Peyer's patch (tissue), 4 donors: ENCODE results near the gene CZIB.

ENCODE experiments used
- CTCF ChIP-seq, 6 experiments: fragments of 450-650 bp in 4 of 6; fragments of 200-600 bp in 2 of 6; sonication (generic) in 1 of 6; IDR thresholded peaks; one replicate each; pipeline ENCODE4 v1.5.1; 2017 to 2019; ENCODE audit warnings: antibody characterized with exemption in 6 of 6, mild to moderate bottlenecking in 3 of 6, moderate library complexity in 1 of 6
- POLR2A ChIP-seq, 2 donors: fragments of 450-650 bp; IDR thresholded peaks; one replicate each; pipeline ENCODE4 v1.5.1; 2017; ENCODE audit warnings: antibody characterized with exemption in 2 of 2, mild to moderate bottlenecking in 2 of 2, moderate library complexity in 2 of 2

GRCh38 chr1:53172426-53173128 is 47.9 kb downstream of the CZIB start:
- no peak for TF ChIP-seq CTCF (IDR thresholded peaks at IDR 0.05)
- no peak for TF ChIP-seq POLR2A (IDR thresholded peaks at IDR 0.05)
